ENCODE results near the gene RGS7BP.

RGS7BP gene

GRCh38 chr5:64505769-64506566 is at the start of gene RGS7BP:
Gene RGS7BP, plus strand, starts transcription at chr5:64506015. Its CDS starts 610 bp downstream, at chr5:64506625.
- DNase-seq (ENCODE audit: low spot score in 2 of 2) = no peak
- no peak within 1 kb of the TSS for H3K4me3 Mint-ChIP-seq
- H3K9me3 Mint-ChIP-seq = peaks cover 5% of the 10 kb centered on the region
- H3K36me3 Mint-ChIP-seq = no peaks in the 10 kb centered on the region
- no peaks in the 10 kb centered on the region for H3K4me1 Mint-ChIP-seq
- H3K27ac Mint-ChIP-seq = no peak within 1 kb of the TSS
- ATAC-seq = no peak

DNA sequence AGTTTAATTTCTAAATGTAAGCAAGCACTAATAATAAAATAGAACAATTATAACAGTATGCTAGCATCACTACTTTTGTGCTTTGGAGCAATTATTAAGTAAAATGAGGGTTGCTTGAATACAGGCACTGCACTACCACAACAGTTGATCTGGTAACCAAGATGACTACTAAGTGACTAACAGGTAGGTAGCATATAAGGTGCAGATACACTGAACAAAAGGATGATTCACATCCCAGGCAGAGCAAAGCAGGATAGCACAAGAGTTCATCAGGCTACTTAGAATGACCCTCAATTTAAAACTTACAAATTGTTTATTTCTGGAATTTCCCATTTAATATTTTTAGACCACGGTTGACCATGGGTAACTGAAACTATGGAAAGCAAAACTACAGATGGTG is 48.0 kb upstream of the RGS7BP start:
- no peak for ATAC-seq
- no peaks in the 10 kb centered on the region for H3K4me1 Mint-ChIP-seq
- peaks cover 19% of the 10 kb centered on the region for H3K9me3 Mint-ChIP-seq
- DNase-seq (ENCODE audit: low spot score in 2 of 2) = no peak
- H3K36me3 Mint-ChIP-seq = no peaks in the 10 kb centered on the region
- no peak overlapping the region for H3K4me3 Mint-ChIP-seq
- no peak overlapping the region for H3K27ac Mint-ChIP-seq

DNA sequence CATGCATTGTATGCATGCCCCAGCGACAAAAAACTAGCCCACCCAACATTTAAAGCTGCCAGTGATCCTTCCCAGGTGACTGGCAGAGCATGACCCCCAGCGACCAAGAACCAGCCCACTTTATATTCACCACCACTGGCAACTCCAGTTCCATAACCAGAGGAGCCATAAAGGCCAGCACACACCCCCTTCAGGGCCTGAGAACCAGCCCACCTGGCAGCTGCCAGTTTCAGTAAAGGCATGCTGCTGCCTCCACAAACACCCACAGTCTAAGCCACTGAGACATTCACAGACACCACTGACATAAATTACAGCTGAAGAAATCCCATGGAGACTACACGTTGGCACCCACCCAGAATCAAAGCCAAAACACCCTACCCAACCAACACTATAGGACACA is 46.9 kb upstream of the RGS7BP start:
- Mint-ChIP-seq H3K4me1 (no peaks in the 10 kb centered on the region), H3K36me3 (no peaks in the 10 kb centered on the region), H3K4me3 (no peak overlapping the region), H3K27ac (no peak overlapping the region), H3K9me3 (peaks cover 19% of the 10 kb centered on the region)
- no peak for ATAC-seq
- DNase-seq (ENCODE audit: low spot score in 2 of 2) = no peak

- Mint-ChIP-seq H3K4me1 (no peaks in the 10 kb centered on the region), H3K9me3 (peaks cover 16% of the 10 kb centered on the region), H3K4me3 (no peak overlapping the region), H3K36me3 (no peaks in the 10 kb centered on the region), H3K27ac (no peak overlapping the region)
- DNase-seq (ENCODE audit: low spot score in 2 of 2) (no peak), ATAC-seq (no peak)
Observed at GRCh38 chr5:64462391-64462790, 43.4 kb upstream of the RGS7BP start.

DNA sequence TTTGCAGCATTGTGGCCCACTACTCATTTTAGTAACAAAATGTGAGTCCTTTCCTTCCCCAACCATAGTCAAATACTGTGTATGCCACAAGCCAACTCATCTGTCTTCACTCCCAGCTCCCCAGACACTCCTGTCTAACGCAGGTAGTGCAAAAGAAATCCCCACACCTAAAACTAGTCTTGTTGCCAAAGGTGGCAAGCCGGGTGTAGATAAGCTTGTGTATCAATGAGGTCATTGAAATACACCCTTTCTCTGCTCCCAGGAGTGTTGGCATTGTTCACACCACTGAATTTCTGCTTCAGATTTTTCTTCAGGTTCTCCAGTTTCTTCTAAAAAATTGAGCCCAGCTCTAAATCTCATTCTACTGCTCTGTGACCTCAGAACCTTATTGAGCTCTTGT is 19.7 kb upstream of the RGS7BP start:
- Mint-ChIP-seq H3K4me1 (no peaks in the 10 kb centered on the region), H3K9me3 (peaks cover 10% of the 10 kb centered on the region), H3K4me3 (no peak overlapping the region), H3K36me3 (no peaks in the 10 kb centered on the region), H3K27ac (no peak overlapping the region)
- ATAC-seq (no peak), DNase-seq (ENCODE audit: low spot score in 2 of 2) (no peak)

- DNase-seq (ENCODE audit: low spot score in 2 of 2) (no peak), ATAC-seq (no peak)
- Mint-ChIP-seq H3K4me3 (no peak overlapping the region), H3K9me3 (peaks cover 10% of the 10 kb centered on the region), H3K4me1 (no peaks in the 10 kb centered on the region), H3K27ac (no peak overlapping the region), H3K36me3 (no peaks in the 10 kb centered on the region)
Observed at GRCh38 chr5:64487283-64487682, 18.5 kb upstream of the RGS7BP start.

DNA sequence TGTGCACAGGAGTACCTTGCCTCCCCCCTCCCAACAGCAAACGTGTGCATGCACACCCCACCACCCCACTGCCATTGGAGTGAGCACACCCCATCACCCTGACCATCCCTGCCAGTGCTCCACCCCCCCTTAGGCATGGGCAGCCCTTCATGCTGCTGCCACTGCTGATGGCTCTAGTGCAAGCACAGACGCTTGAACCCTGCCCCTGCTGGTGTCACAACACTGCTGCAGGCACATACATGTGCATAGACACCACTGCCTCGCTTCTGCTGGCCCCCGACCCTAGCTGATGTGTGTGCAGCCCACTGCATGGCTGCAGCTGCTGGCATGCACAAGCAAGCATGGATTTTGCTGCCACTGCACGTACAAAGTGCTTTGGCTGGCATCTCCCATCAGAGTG is 16.0 kb upstream of the RGS7BP start:
- no peak overlapping the region for H3K4me3 Mint-ChIP-seq
- ATAC-seq (no peak), DNase-seq (ENCODE audit: low spot score in 2 of 2) (no peak)
- H3K4me1 Mint-ChIP-seq = no peaks in the 10 kb centered on the region
- H3K9me3 Mint-ChIP-seq = peaks cover 7% of the 10 kb centered on the region
- H3K27ac Mint-ChIP-seq = no peak overlapping the region
- H3K36me3 Mint-ChIP-seq = no peaks in the 10 kb centered on the region

DNA sequence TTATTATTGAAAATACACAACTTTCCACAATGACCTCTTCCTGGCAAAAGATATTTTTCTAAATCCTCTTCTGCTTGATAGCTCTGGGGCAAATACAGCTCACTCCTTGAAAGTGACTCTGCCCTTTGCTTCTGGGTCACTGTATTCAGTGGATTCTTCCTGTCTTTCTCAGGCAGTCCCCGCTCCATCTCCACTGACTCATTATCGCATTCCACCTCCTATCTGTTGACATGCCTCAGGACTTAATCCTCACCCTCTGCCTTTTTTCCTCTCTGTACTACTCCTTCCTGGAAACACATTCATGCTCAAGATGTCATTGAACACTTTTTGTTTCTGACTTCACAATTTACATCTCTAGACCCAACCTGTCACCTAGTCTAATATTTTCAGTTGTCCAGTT is 8.4 kb upstream of the RGS7BP start:
- Mint-ChIP-seq H3K27ac (no peak overlapping the region), H3K4me3 (no peak overlapping the region), H3K9me3 (peaks cover 4% of the 10 kb centered on the region), H3K36me3 (no peaks in the 10 kb centered on the region), H3K4me1 (no peaks in the 10 kb centered on the region)
- no peak for DNase-seq (ENCODE audit: low spot score in 2 of 2)
- ATAC-seq = no peak

- no peak for ATAC-seq
- Mint-ChIP-seq H3K36me3 (no peaks in the 10 kb centered on the region), H3K27ac (no peak overlapping the region)
Observed at GRCh38 chr5:64502196-64502595, 3.6 kb upstream of the RGS7BP start.

DNA sequence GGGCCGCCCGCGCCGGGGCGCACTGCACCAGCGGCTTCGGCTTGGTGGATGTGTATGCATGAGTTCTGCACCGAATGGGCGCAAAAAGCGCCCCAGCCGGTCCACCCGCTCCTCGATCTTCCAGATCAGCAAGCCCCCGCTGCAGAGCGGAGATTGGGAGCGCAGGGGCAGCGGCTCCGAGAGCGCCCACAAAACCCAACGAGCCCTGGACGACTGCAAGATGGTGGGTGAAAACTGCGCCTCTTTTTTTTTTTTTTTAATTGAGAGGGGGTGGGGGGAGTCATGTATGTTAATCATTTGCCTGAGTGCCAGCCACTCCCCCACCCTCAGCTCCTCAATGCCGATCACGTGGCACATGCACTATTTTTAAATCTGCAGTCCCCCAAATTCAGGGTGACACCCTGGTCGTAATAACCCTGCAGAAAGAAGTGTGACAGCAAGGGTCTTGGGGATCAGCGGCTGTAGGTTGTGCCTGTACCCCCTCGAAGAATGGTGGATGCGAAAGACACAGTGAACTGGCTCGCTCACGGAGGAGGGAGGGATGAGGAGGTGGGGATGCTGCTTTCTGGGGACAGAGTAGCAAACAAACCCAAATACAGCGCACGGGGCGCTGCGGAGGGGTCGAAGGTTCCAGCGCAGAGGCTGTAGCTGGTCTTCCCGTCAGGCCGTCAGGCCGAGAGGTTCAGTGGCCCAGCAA is 900 bp downstream of the RGS7BP start:
- no peaks in the 10 kb centered on the region for H3K4me1 Mint-ChIP-seq
- peaks cover 4% of the 10 kb centered on the region for H3K9me3 Mint-ChIP-seq
- H3K27ac Mint-ChIP-seq = no peak overlapping the region
- no peaks in the 10 kb centered on the region for H3K36me3 Mint-ChIP-seq
- no peak overlapping the region for H3K4me3 Mint-ChIP-seq
- ATAC-seq (no peak), DNase-seq (ENCODE audit: low spot score in 2 of 2) (no peak)

More at GRCh38 chr5:64502196-64502595, 3.6 kb upstream of the RGS7BP start:
- no peaks in the 10 kb centered on the region for H3K4me1 Mint-ChIP-seq
- no peak overlapping the region for H3K4me3 Mint-ChIP-seq
- peaks cover 8% of the 10 kb centered on the region for H3K9me3 Mint-ChIP-seq
- no peak for DNase-seq (ENCODE audit: low spot score in 2 of 2)

DNA sequence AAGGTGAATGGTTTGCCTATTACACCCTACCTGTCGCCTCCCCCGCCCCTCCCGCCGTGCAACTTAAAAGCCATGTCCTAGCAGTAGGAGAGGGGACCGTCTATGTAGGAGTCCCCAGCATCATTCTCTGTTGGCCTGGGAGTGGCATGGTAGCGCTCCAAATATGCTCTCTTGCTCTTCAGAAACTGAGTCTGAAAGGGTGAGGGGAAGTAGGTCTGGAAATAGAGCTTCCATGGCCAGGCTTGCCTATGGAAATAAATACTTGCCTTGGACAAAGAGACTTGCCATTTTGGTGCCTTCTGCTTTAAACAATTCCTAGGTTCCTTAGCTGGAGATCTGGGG is 1.4 kb downstream of the RGS7BP start:
- ATAC-seq (no peak), DNase-seq (ENCODE audit: low spot score in 2 of 2) (no peak)
- Mint-ChIP-seq H3K27ac (no peak overlapping the region), H3K4me1 (no peaks in the 10 kb centered on the region), H3K4me3 (no peak overlapping the region), H3K36me3 (no peaks in the 10 kb centered on the region), H3K9me3 (peaks cover 3% of the 10 kb centered on the region)

DNA sequence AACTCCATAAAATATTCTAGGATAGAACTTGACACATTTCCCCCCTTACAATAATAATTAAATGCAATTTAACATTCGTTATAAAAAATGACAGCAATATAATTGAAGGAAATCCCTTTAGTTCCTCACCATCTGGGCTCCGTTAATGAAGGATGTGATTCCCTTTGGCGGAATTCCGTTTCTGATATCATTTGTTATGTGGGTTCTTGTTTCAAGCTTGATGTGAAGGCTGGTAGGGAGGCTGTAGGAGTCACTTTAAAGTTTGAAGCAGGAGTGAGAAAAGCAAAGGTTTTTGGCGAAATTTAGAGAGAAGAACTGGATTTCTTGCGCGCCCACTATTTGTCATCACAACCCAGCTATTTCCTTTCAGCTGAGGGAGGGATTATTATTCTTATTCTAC is 4.0 kb downstream of the RGS7BP start:
- Mint-ChIP-seq H3K9me3 (no peaks in the 10 kb centered on the region), H3K36me3 (no peaks in the 10 kb centered on the region), H3K4me3 (no peak overlapping the region), H3K4me1 (no peaks in the 10 kb centered on the region), H3K27ac (no peak overlapping the region)
- DNase-seq (ENCODE audit: low spot score in 2 of 2) = no peak
- no peak for ATAC-seq

GRCh38 chr5:64513492-64513891 is 7.7 kb downstream of the RGS7BP start:
- no peak overlapping the region for H3K27ac Mint-ChIP-seq
- no peak overlapping the region for H3K4me3 Mint-ChIP-seq
- no peaks in the 10 kb centered on the region for H3K9me3 Mint-ChIP-seq
- H3K4me1 Mint-ChIP-seq = no peaks in the 10 kb centered on the region
- ATAC-seq (no peak), DNase-seq (ENCODE audit: low spot score in 2 of 2) (no peak)
- no peaks in the 10 kb centered on the region for H3K36me3 Mint-ChIP-seq

DNA sequence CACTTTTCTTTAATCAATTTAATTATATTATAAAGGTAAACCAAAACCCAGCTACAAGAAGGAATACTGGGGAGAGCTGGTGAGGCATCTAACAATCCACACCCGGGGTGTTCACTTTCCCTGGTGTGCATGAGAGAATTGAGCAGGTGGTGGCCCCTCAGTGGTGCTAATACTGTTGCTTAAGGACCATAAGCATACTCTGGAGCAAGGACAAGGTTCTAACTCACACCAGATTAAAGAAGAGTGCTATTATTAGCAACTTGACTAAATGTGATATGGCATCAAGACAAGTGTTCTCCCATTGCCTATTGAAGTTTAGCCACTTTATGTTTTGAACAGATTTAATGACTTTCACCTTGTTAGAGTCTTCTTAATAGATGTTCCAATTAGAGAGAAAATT is 8.8 kb downstream of the RGS7BP start:
- DNase-seq (ENCODE audit: low spot score in 2 of 2) = no peak

GRCh38 chr5:64516216-64516615 is 10.4 kb downstream of the RGS7BP start:
- Mint-ChIP-seq H3K36me3 (no peaks in the 10 kb centered on the region), H3K9me3 (no peaks in the 10 kb centered on the region), H3K4me1 (no peaks in the 10 kb centered on the region), H3K4me3 (no peak overlapping the region), H3K27ac (no peak overlapping the region)
- DNase-seq (ENCODE audit: low spot score in 2 of 2) = no peak
- ATAC-seq = no peak

More for the DNA sequence above, 8.8 kb downstream of the RGS7BP start:
- Mint-ChIP-seq H3K36me3 (no peaks in the 10 kb centered on the region), H3K4me3 (no peak overlapping the region), H3K4me1 (no peaks in the 10 kb centered on the region), H3K27ac (no peak overlapping the region), H3K9me3 (no peaks in the 10 kb centered on the region)
- no peak for ATAC-seq

DNA sequence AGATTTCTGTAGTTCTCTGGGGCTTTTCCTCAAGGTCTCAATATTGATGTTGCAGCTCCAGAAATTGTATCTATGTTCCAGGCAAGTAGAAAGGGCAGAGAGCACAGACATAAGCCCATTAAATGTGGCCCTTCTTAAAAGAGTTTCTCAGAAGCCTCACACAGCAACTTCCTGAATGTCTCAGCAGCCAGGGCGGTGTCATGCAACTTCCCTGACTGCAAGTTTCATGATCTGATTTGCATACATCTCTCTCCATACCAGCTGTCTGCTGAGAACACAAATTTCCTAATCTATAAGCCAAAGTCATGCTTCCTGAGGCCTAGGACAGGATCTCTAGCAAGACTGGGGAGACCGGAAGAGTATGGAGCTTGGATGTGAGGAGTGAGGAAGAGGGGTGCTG is 13.0 kb downstream of the RGS7BP start:
- Mint-ChIP-seq H3K27ac (no peak overlapping the region), H3K4me1 (no peaks in the 10 kb centered on the region), H3K36me3 (no peaks in the 10 kb centered on the region), H3K4me3 (no peak overlapping the region), H3K9me3 (no peaks in the 10 kb centered on the region)
- DNase-seq (ENCODE audit: low spot score in 2 of 2) (no peak), ATAC-seq (no peak)
